GM18868 (cell line): ENCODE measurements around the gene DNAJC17.

Source experiments
- ATAC-seq: cut with Tn5 transposase; IDR thresholded peaks from one replicate; pipeline ENCODE4 v1.9.1; 2021; ENCODE audit warnings: mild to moderate bottlenecking, moderate library complexity; ENCODE audit not compliant: unreplicated experiment

DNAJC17 gene

GRCh38 chr15:40767838-40768500, 39.3 kb downstream of the DNAJC17 start:
- no peak for ATAC-seq

GRCh38 chr15:40766906-40767837, 40.1 kb downstream of the DNAJC17 start:
- ATAC-seq = no peak

GRCh38 chr15:40766194-40766815, 41.0 kb downstream of the DNAJC17 start:
- no peak for ATAC-seq

GRCh38 chr15:40764629-40765103, 42.6 kb downstream of the DNAJC17 start:
- ATAC-seq = no peak

GRCh38 chr15:40763801-40764628, 43.3 kb downstream of the DNAJC17 start, which contains the start of gene GCHFR:
GCHFR (plus strand) TSS chr15:40764068; CDS start chr15:40764181, 113 bp downstream.
- ATAC-seq = peak; percentile 53

- ATAC-seq = peak; percentile 7
Measured at GRCh38 chr15:40762919-40763800, 44.1 kb downstream of the DNAJC17 start.

- no peak for ATAC-seq
Measured at GRCh38 chr15:40759961-40760360, 47.3 kb downstream of the DNAJC17 start.

- ATAC-seq = no peak
Measured at GRCh38 chr15:40756938-40757337, 50.3 kb downstream of the DNAJC17 start.

GRCh38 chr15:40755812-40756208, 51.5 kb downstream of the DNAJC17 start:
- ATAC-seq = no peak

GRCh38 chr15:40754883-40755811, 52.1 kb downstream of the DNAJC17 start, which contains the start of gene RMDN3:
RMDN3 (minus strand) TSS chr15:40755254; CDS start chr15:40754783, 471 bp downstream.
- peak; percentile 86 for ATAC-seq

- ATAC-seq = peak; percentile 3
Measured at GRCh38 chr15:40754574-40754882, 52.7 kb downstream of the DNAJC17 start.

- no peak for ATAC-seq
Measured at GRCh38 chr15:40751745-40752144, 55.5 kb downstream of the DNAJC17 start.

GRCh38 chr15:40750885-40751284, 56.4 kb downstream of the DNAJC17 start:
- ATAC-seq = no peak

GRCh38 chr15:40749151-40749630, 58.1 kb downstream of the DNAJC17 start:
- no peak for ATAC-seq

- ATAC-seq = no peak
Measured at GRCh38 chr15:40747685-40748631, 59.3 kb downstream of the DNAJC17 start.

GRCh38 chr15:40746916-40747418, 60.3 kb downstream of the DNAJC17 start:
- ATAC-seq = no peak

GRCh38 chr15:40744815-40745152, 62.5 kb downstream of the DNAJC17 start:
- ATAC-seq = no peak
